ENCODE data around the gene SYT14.
"Not testable (repeated sequence)": the region's sequence is repeated elsewhere in the genome, so short reads cannot be mapped to it uniquely, and the experiment has no call there.

Gene SYT14

GRCh38 chr1:210031473-210031872 is 93.5 kb downstream of the SYT14 start:
- no peak for DNase-seq

- no peak for DNase-seq
Measured at GRCh38 chr1:210043058-210043457, 105.0 kb downstream of the SYT14 start.

GRCh38 chr1:210049616-210050015 is 111.6 kb downstream of the SYT14 start:
- no peak for DNase-seq

GRCh38 chr1:210050491-210050890 is 112.5 kb downstream of the SYT14 start:
- DNase-seq, result not testable (repeated sequence)

- no peak for DNase-seq
Measured at GRCh38 chr1:210053126-210053525, 115.1 kb downstream of the SYT14 start.

GRCh38 chr1:210057593-210057992 is 119.6 kb downstream of the SYT14 start:
- DNase-seq, result no peak

GRCh38 chr1:210061992-210062391 is 124.0 kb downstream of the SYT14 start:
- no peak for DNase-seq

GRCh38 chr1:210070531-210070930 is 132.5 kb downstream of the SYT14 start:
- no peak for DNase-seq

- DNase-seq, result no peak
Measured at GRCh38 chr1:210072129-210072528, 134.1 kb downstream of the SYT14 start.

- no peak for DNase-seq
Measured at GRCh38 chr1:210072896-210073504, 135.0 kb downstream of the SYT14 start.

- DNase-seq, result no peak
Measured at GRCh38 chr1:210074904-210075303, 136.9 kb downstream of the SYT14 start.

GRCh38 chr1:210076620-210077019 is 138.6 kb downstream of the SYT14 start:
- DNase-seq, result no peak

GRCh38 chr1:210081494-210081893 is 143.5 kb downstream of the SYT14 start:
- no peak for DNase-seq

GRCh38 chr1:210085359-210085758 is 147.3 kb downstream of the SYT14 start:
- DNase-seq, result no peak

- DNase-seq, result no peak
Measured at GRCh38 chr1:210087058-210087457, 149.0 kb downstream of the SYT14 start.

- no peak for DNase-seq
Measured at GRCh38 chr1:210089855-210090254, 151.8 kb downstream of the SYT14 start.

GRCh38 chr1:210092366-210092765 is 154.3 kb downstream of the SYT14 start:
- no peak for DNase-seq

- no peak for DNase-seq
Measured at GRCh38 chr1:210093461-210093860, 155.4 kb downstream of the SYT14 start.

GRCh38 chr1:210098356-210098755 is 160.3 kb downstream of the SYT14 start:
- DNase-seq, result no peak

- no peak for DNase-seq
Measured at GRCh38 chr1:210099921-210100320, 161.9 kb downstream of the SYT14 start.

GRCh38 chr1:210104103-210104502 is 166.1 kb downstream of the SYT14 start:
- no peak for DNase-seq

GRCh38 chr1:210112906-210113305 is 174.9 kb downstream of the SYT14 start:
- DNase-seq, result not testable (repeated sequence)

GRCh38 chr1:210117198-210117597 is 179.2 kb downstream of the SYT14 start:
- DNase-seq, result no peak

- no peak for DNase-seq
Measured at GRCh38 chr1:210117681-210118170, 179.7 kb downstream of the SYT14 start.

GRCh38 chr1:210123383-210123782 is 185.4 kb downstream of the SYT14 start:
- no peak for DNase-seq
